ENCODE measurements around the gene COL11A1. TPM values are rescaled to one million over a fixed set of nuclear protein-coding genes. Genes with fewer than 3 reads are reported as not detected.

COL11A1 gene
- polyA plus RNA-seq, 1 experiment: 8.2 TPM

GRCh38 chr1:103122983-103123720, 14.8 kb upstream of the COL11A1 start:
- H3K27ac ChIP-seq (ENCODE audit: low read depth, low read length): no peak overlapping the region
- ChIA-PET CTCF (no interaction called here), POLR2A (no interaction called here)
- H3K27me3 ChIP-seq (ENCODE audit: control insufficient read depth, insufficient read depth, low read length): no peaks in the 10 kb centered on the region
- no peak for DNase-seq (ENCODE audit: low read depth, low spot score)
- no peak overlapping the region for H3K4me3 ChIP-seq (ENCODE audit: low read depth, low read length)
- TF ChIP-seq CTCF (IDR thresholded peaks at IDR 0.05; ENCODE audit: low read depth, low read length): no peak
- H3K9me3 ChIP-seq (ENCODE audit: control insufficient read depth, insufficient read depth, low read length): no peaks in the 10 kb centered on the region

- Histone ChIP-seq H3K27ac (ENCODE audit: low read depth, low read length) (no peak overlapping the region), H3K27me3 (ENCODE audit: control insufficient read depth, insufficient read depth, low read length) (no peaks in the 10 kb centered on the region), H3K9me3 (ENCODE audit: control insufficient read depth, insufficient read depth, low read length) (no peaks in the 10 kb centered on the region), H3K4me3 (ENCODE audit: low read depth, low read length) (no peak overlapping the region)
- ChIA-PET CTCF (no interaction called here), POLR2A (no interaction called here)
- TF ChIP-seq CTCF (IDR thresholded peaks at IDR 0.05; ENCODE audit: low read depth, low read length): no peak
- no peak for DNase-seq (ENCODE audit: low read depth, low spot score)
These were observed 12.7 kb upstream of the COL11A1 start for GRCh38 chr1:103120981-103121380.

DNA sequence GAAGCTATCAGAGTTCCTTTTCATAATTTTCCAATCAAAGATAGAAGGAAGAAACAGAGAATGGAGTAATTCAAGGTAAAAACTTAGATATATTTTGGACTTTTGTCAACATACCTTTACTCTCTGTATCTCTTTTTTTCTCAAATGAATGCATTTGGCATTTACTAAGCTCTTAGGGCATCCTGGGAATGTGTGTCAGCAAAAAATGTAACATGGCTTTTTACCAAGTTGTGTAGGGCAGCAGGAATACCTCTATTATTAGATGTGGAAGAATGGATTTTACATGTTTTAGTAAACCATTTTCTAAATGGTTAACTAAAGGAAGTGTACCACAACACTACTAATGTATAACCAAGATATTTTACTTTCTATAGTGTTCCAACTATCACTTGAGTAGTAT, 4.2 kb upstream of the COL11A1 start:
- Histone ChIP-seq H3K4me3 (ENCODE audit: low read depth, low read length) (no peak overlapping the region), H3K27ac (ENCODE audit: low read depth, low read length) (no peak overlapping the region), H3K9me3 (ENCODE audit: control insufficient read depth, insufficient read depth, low read length) (no peaks in the 10 kb centered on the region), H3K27me3 (ENCODE audit: control insufficient read depth, insufficient read depth, low read length) (no peaks in the 10 kb centered on the region)
- DNase-seq (ENCODE audit: low read depth, low spot score): no peak
- CTCF ChIA-PET: interaction anchor here (1.2 kb wide), 1 partner anchor 402 kb away, joined by 3 read pairs; no protein-coding TSS in a partner anchor
- POLR2A ChIA-PET: no interaction called here
- no peak for TF ChIP-seq CTCF (IDR thresholded peaks at IDR 0.05; ENCODE audit: low read depth, low read length)

DNA sequence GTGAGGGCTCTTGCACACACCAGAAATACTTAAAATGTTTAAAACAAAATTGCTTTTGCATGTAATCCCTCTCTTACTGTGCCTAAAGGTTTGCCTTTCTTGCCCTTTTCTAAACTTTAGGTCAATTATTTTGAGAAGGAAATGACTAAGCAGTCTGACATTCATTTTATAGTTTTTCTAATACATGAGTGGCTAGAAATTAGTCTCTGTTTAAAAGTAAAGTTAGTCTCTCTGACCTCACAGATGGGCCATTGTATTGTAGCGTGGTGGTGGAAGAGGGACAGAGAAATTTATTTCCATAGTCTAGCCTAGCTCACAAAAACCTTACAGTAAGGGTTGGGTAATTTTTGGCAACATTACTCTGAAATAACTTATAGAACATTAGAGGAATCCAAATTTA, 3.6 kb upstream of the COL11A1 start:
- TF ChIP-seq CTCF (IDR thresholded peaks at IDR 0.05; ENCODE audit: low read depth, low read length): no peak
- no peaks in the 10 kb centered on the region for H3K27me3 ChIP-seq (ENCODE audit: control insufficient read depth, insufficient read depth, low read length)
- no peaks in the 10 kb centered on the region for H3K9me3 ChIP-seq (ENCODE audit: control insufficient read depth, insufficient read depth, low read length)
- no peak overlapping the region for H3K27ac ChIP-seq (ENCODE audit: low read depth, low read length)
- DNase-seq (ENCODE audit: low read depth, low spot score): no peak
- ChIA-PET POLR2A (no interaction called here), CTCF (interaction anchor here (1.2 kb wide), 1 partner anchor 402 kb away, joined by 3 read pairs; no protein-coding TSS in a partner anchor)
- no peak overlapping the region for H3K4me3 ChIP-seq (ENCODE audit: low read depth, low read length)

DNA sequence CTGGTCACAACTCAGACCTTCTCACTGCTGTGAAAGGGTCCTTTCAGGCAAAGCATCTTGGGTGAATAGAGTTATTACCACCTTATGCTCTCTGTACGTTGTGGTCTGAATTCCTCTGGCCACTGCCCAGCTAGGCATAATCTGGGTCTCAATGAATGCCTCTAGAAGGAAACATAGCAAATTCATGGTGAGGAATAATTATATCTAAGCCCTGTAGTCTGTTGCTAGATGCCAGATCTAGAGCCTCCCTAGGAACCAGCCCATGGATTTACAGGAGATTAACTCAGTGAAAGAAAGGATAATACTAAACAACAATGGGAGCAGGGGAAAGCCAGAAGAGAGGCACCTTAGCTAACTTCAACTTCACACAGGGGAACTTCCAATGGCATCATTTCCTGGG, 2.4 kb upstream of the COL11A1 start:
- ChIA-PET CTCF (no interaction called here), POLR2A (no interaction called here)
- H3K9me3 ChIP-seq (ENCODE audit: control insufficient read depth, insufficient read depth, low read length): no peaks in the 10 kb centered on the region
- no peak overlapping the region for H3K4me3 ChIP-seq (ENCODE audit: low read depth, low read length)
- DNase-seq (ENCODE audit: low read depth, low spot score): no peak
- no peak for TF ChIP-seq CTCF (IDR thresholded peaks at IDR 0.05; ENCODE audit: low read depth, low read length)
- H3K27me3 ChIP-seq (ENCODE audit: control insufficient read depth, insufficient read depth, low read length): no peaks in the 10 kb centered on the region
- H3K27ac ChIP-seq (ENCODE audit: low read depth, low read length): no peak overlapping the region
